HG02884 (cell line): ENCODE data around the gene IFT52.

Experiments
- ATAC-seq: cut with Tn5 transposase; IDR thresholded peaks from one replicate; pipeline ENCODE4 v1.9.1; 2021; ENCODE audit warnings: mild to moderate bottlenecking, moderate library complexity; ENCODE audit not compliant: unreplicated experiment

Gene IFT52, protein sequence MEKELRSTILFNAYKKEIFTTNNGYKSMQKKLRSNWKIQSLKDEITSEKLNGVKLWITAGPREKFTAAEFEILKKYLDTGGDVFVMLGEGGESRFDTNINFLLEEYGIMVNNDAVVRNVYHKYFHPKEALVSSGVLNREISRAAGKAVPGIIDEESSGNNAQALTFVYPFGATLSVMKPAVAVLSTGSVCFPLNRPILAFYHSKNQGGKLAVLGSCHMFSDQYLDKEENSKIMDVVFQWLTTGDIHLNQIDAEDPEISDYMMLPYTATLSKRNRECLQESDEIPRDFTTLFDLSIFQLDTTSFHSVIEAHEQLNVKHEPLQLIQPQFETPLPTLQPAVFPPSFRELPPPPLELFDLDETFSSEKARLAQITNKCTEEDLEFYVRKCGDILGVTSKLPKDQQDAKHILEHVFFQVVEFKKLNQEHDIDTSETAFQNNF

DNA sequence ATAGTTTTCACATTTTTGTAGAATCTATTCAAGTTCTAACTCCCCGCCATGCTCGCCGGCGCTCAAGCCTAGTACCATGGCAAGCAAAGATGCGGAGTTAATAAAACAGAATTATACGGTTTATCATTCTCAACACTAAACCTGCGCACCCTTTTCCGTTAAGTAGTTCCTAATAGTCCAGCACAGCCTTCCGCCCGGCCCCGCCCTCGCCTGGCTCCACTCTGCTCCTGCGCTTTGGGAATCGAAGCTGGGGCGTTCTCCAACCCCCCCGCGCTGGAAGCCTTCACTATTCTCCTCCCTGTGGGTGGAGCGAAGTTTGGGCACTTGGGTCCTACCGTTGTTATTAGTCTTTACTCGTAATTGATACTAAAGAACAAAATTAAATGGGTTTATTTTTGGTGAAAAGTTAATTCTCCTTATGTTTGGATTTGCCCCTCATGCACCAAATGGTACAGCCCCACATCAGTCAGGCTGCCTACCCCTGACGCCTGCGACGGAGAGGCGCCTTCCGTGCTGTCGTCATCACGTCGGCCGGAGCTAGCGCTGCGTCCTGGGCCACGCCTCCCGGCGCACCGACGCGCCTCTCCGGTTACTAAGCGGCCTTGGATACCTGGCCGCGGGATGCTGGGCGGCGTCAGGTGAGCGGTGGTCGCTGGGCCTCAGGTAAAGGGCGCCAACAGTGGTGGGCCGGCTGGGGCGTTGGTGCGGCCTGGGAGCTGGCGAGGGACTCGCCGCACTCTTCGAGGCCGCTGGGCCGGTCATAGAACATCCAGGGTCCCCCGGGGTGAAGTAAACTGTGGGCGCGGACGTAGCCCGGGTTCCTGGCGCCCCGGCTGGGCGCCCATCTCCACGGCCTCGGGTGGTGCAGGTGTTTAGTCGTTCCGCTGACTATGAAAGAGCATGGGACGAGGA lies at the start of gene IFT52:
TSS of gene IFT52 (plus strand) at position 546 of the 912 bp plus-strand sequence. CDS start 3,762 bp downstream, outside the sequence.
- ATAC-seq: peak; percentile 99

DNA sequence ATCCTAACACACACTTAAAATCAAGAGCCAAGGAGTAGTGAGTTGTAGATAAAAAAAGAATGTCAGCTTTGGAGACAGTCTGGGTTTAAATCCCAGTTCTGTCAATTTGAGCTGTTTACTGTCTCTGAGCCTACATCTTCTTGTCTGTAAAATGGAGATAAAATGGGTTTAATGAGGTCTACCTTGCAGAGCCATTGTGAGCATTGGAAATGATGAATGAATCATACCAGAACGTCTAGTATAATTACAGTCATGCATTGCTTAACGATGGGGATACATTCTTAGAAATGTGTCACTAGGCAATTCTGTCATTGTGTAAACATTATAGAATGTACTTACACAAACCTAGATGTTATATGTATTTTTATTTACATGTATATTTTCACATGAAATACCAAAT lies 49.5 kb upstream of the IFT52 start:
- no peak for ATAC-seq

GRCh38 chr20:43542161-43542560 lies 48.6 kb upstream of the IFT52 start:
- ATAC-seq: no peak

GRCh38 chr20:43542674-43543073 lies 48.1 kb upstream of the IFT52 start:
- no peak for ATAC-seq

DNA sequence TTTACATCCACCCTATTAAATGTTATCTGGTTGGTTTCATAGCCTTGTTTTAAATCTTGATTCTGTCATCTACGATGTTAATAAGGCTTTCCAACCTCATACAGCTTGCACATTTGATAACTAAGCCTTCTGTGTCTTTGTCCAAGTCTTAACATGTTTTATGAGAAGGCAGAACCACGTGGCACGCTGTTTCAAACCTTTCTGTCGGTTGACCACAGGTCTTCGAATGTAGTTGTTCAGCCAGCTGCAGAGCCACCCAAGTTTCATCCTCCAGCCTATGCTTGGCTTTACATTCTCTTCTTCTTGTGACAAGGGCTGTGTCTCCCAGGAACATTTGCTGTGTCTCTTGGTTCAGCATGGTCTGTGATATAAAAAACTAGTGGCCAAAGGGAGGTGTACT lies 47.6 kb upstream of the IFT52 start:
- ATAC-seq: no peak

DNA sequence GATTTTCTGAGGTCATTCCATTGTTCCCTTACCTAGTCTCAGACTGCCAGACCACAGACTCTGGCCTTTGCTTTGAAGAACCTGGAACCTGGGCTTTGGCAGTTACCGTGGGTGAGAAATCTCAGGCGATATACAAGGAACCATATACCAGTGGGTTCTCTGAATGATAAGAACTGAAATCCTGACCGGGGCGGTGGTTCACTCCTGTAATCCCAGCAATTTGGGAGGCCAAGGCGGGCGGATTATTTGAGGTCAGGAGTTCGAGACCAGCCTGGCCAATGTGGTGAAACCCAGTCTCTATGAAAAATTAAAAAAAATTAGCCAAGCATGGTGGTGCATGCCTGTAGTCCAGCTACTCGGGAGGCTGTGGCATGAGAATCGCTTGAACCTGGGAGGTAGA lies 46.2 kb upstream of the IFT52 start:
- no peak for ATAC-seq

DNA sequence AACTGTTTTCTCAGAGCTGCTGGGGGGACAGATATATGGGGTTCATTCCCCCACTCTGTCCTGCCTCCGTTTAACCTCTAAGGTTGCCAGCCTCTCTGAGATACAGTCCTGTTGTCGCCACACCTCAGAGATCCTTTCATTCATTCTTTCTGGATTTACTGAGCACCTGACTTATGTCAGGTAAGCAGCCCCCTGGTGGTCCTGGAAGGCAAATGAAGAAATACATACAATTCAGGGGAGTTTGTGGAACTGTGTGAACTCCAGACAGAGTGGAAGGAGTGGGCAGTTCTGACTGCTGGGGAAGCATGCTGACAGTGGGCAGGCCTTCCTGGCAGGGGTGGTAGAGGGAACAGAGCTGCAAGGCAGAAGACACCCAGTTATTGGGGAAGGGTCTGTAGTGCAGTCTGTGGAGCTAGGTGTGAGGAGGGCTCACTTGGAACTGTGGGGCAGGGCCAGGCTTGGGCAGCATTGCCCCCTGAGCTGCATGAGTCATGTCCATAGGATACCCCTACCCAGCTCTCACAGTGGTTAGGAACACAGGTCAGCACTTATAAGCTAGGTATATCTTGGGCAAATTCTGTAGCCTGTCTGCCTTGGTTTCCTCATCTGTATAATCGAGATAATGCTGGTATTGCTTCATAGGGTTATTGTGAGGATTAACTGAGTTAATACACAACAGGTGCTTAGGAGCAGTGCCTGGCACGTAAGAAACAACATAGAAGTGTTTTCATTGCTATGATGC lies 44.7 kb upstream of the IFT52 start:
- no peak for ATAC-seq

DNA sequence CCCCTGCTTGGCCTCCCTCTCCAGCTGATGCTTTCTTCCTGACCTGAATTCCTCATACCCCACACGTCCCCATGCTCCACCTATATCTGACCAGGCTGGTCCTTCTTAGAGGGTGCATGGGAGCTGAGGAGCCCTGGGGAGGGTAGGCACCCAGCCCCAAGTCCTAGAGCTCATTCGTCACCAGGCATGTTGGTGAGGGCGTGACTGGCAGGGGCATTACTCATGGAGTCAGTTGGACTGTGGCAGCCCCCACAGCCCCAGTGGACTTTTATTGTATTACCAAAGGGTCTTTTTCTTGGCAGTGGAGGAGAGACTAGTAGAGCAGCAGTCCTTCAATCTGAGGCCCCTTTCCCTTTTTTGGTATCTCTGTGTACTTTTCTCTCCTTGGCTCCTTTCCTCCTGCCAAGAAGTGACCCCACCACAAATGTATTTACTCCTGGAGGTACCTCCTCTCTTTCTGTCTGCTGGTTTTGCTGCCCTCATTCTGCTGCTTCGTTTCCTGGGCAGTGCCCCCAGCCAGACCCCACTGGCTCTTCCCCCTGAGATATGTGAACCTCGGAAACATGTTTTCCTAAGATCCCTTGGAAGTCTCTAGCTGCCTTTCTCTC lies 42.4 kb upstream of the IFT52 start:
- ATAC-seq: no peak

GRCh38 chr20:43549416-43550065 lies 41.2 kb upstream of the IFT52 start:
- no peak for ATAC-seq

DNA sequence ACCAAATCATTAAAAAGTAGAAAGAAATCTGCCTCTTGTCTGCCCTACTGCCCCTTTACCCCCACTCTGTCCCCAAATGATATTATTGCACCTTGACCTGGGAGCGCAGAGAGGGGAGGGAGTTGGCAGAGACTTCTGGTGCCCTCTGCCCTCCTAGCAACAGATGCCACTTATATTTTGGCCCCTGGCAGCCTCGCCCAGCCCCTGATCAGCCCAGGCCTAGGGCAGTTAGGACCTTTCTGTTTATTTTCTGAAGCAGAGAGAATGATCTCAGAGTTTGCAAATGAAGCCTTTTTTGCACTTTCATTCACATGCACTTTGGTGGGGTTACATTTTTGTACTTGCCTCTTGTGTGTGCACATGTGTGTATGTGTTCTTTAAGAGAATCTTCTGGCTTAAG lies 40.3 kb upstream of the IFT52 start:
- no peak for ATAC-seq

DNA sequence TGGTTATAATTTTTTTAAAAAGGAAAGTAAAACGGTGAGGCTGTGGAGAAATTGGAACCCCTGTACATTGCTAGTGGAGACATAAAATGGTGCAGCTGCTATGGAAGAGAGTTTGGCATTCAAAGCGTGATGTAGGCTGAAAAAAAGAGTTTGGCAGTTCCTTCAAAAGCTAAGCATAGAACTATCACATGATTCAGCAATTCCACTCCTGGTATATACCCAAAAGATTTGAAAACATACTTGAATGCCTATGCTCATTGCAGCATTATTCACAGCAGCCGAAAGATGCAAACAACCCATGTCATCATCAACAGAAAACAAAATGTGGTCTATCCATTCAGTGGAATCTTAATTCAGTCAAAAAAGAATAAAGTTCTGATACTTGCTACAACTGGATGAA lies 36.4 kb upstream of the IFT52 start:
- ATAC-seq: no peak

DNA sequence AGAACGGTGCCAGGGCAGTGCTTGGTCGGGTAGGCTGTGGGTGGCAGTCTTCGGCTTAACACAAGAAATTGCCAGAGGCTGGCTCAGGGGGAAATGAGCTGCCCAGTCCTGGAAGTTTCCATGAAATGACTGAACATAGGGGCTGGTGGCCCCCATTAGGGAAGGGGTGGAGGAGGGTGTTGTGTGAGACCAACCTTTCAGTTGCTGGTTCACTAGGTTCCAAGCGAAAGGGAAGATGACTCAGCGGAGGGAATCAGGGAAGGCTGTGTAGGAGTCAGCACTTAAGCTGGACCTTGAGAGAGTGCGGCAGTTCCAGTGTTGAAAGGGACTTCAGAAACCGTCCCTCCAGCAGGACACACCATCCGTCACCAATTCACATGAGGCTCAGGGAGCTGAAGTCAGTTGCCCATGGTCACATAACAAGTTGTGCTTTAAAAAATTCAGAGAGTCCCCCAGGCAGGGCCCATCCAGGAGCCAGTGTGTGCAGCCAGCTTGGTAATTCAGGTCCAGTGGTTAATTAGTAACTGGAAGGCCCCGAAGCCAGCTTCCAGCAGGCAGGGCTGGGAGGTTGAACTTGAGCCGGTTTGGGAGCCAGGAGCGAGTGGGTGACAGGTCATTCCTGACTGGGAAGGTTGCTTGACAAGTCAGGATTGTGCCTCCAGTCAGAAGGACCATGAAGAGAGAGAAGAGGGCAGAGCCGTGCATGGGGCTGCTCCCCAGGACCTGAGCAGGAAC lies 32.2 kb upstream of the IFT52 start, which contains the start of gene SGK2:
TSS of gene SGK2 (plus strand) at position 616 of the 735 bp plus-strand sequence. CDS start 7,469 bp downstream, outside the sequence.
- ATAC-seq: no peak

DNA sequence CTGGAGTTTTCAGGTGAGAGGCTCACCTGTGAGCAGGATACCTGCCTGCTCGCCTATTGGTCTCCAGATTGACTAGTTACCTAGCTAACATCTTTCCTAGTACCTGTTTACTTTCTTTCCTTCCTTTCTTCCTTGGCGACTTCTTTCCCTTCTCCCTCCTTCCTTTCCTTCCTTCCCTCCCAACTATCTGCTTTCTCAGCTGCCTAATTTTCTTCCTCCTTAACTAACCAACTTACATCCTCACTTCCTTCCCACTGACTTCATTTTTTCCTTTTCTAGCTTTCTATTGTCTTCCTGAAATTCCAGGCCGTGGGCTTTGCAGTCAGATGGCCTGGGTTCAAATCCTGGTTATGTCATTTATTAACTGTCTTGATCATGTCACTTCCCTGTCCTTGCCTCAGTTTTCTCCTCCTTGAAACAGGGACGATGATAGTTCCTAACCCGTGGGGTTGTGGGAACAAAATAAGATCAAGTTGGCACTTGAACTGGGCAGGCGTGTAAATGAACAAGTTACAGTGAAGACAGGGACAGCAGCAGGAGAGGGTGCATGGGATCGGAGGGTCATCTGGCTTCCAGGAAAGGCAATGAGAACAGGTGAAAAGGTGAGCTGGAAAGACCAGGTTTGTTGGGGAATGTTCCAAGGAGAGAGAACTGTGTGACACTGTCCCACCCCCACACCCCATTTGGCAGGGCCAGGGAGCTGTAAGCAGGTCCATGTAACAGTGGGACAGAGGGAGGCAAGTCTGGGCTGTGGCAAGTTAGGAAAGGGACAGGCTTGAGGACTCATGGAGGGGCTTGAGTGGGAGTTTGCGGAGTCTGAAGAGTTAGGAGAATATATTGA lies 31.4 kb upstream of the IFT52 start:
- ATAC-seq: no peak

- ATAC-seq: no peak
Measured at GRCh38 chr20:43560974-43561373, 29.8 kb upstream of the IFT52 start.

DNA sequence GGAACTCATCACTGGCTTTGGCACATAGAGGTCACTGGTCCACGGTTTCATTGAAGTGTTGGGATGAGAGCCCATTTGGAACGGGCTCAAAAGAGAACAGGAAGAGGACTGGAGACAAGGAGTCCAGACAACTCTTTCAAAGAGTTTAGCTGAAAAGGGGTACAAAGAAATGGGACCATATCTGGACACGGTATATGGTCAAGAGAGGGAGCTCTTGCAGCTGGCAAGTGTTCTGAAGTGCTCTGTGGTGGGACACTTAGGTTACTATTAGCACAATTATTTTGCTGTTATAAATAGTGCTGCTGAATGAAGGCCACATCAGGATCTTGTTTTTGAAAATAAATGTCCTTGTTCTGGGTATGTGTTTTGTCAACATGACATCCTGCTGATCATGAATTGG lies 27.3 kb upstream of the IFT52 start:
- no peak for ATAC-seq

- ATAC-seq: no peak
Measured at GRCh38 chr20:43563991-43564390, 26.7 kb upstream of the IFT52 start.

- no peak for ATAC-seq
Measured at GRCh38 chr20:43564455-43564854, 26.3 kb upstream of the IFT52 start.

DNA sequence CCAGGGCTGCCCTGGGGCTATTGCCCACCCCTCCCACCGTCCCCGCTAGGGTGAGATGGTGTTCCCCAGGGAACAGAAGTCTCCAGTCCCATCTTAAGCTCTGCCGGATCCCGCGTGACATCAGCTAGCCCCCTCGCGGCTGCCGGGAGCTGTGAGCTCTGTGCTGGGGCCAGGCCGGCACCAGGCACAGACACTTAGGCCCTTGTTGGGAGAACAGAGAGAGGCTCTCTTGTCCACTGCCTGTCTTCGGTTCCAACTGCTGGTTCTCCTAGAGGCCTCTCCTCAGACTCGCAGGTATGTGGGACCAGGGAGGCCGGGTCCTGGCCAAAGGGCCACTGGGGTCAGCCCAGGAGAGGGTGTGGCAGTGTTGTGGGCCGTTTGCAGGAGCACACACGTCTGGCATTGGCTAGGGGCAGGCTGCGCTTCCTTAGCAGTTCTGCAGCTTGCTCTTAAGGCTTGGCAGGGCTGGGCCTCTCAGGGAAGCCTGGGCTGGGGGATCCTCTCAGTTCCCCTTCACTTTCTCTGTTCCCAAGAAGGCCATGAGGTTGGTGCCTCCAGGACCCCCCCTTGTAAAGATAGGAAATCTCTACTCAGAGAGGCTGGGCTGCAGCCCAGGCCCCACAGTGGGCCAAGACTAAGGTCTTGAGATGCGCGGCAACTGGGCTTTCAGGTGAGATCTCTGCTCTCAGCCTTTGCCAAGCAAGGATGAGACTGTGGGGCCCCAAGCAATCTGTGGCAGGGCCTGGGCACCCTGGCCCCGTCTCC lies 25.6 kb upstream of the IFT52 start:
- no peak for ATAC-seq
